Vagina (tissue), 2 donors: ENCODE results near the gene KLRD1. TPM values are rescaled to one million over a fixed set of nuclear protein-coding genes. Genes with fewer than 3 reads are reported as not detected.
"Not testable (repeated sequence)": the region's sequence is repeated elsewhere in the genome, so short reads cannot be mapped to it uniquely, and the experiment has no call there.

Experiments used
- DNase-seq, 2 donors: peaks; one replicate each; pipeline ENCODE4 v3.0.0-alpha.2; 2017; ENCODE audit errors: extremely low spot score in 2 of 2
- H3K27ac ChIP-seq: fragments of 200-600 bp; sonication (generic); one replicate; pipeline ENCODE4 v1.5.1; 2019
- H3K27me3 ChIP-seq: fragments of 200-600 bp; sonication (generic); one replicate; pipeline ENCODE4 v1.5.1; 2019
- H3K36me3 ChIP-seq, 2 donors: fragments of 200-600 bp; sonication (generic); one replicate each; pipeline ENCODE4 v1.5.1; 2017 to 2019
- H3K4me1 ChIP-seq: fragments of 200-600 bp; sonication (generic); one replicate; pipeline ENCODE4 v1.5.1; 2019
- H3K4me3 ChIP-seq, 2 donors: fragments of 200-600 bp; sonication (generic); 1 replicate in 1 of 2; 2 replicates in 1 of 2; pipeline ENCODE4 v1.5.1; 2016 to 2019
- H3K9me3 ChIP-seq: fragments of 200-600 bp; sonication (generic); one replicate; pipeline ENCODE4 v1.5.1; 2019
- CTCF ChIP-seq, 3 experiments: fragments of 450-650 bp in 2 of 3; fragments of 200-600 bp in 1 of 3; sonication (generic) in 1 of 3; IDR thresholded peaks; one replicate each; pipeline ENCODE4 v1.5.1; 2017 to 2019; ENCODE audit warnings: antibody characterized with exemption in 3 of 3, mild to moderate bottlenecking in 2 of 3, moderate library complexity in 2 of 3
- POLR2A ChIP-seq, 2 donors: fragments of 450-650 bp; IDR thresholded peaks; one replicate each; pipeline ENCODE4 v1.6.1; 2017; ENCODE audit warnings: antibody characterized with exemption in 2 of 2, mild to moderate bottlenecking in 2 of 2, moderate library complexity in 2 of 2
- POLR2AphosphoS5 ChIP-seq, 2 donors: sonication (generic); formaldehyde crosslinking; IDR thresholded peaks; one replicate each; pipeline ENCODE4 v1.9.0; 2017; ENCODE audit warnings: antibody characterized with exemption in 2 of 2, mild to moderate bottlenecking in 2 of 2, low read depth in 1 of 2; ENCODE audit not compliant: insufficient read depth in 1 of 2
- intact Hi-C: fragments of 100-400 bp; cut with DNase I; formaldehyde crosslinking; loops from one replicate; pipeline ENCODE4 v1.15.1; 2023
- total RNA-seq: library from RNA; depleted of rRNA; stranded (reverse); fragments of >200 nt; gene quantifications from one replicate; pipeline ENCODE4 v1.2.3, GENCODE V29; 2016

The KLRD1 gene
- total RNA-seq, 1 donor from 2014 or later: 4.4 TPM

- Histone ChIP-seq H3K36me3 (no peaks in the 10 kb centered on the region), H3K4me3 (peak overlapping the region; percentile 61 to 65), H3K9me3 (no peaks in the 10 kb centered on the region), H3K4me1 (peaks cover 39% of the 10 kb centered on the region), H3K27me3 (no peaks in the 10 kb centered on the region), H3K27ac (peak overlapping the region; percentile 98)
- DNase-seq: no peak
- TF ChIP-seq POLR2AphosphoS5 (IDR thresholded peaks at IDR 0.05; ENCODE audit: insufficient read depth in 1 of 2, low read depth in 1 of 2): peak in 1 of 2 donors; percentile 89
- TF ChIP-seq POLR2A (IDR thresholded peaks at IDR 0.05): no peak
- TF ChIP-seq CTCF (IDR thresholded peaks at IDR 0.05): no peak
- intact Hi-C loops: no loop called here
Measured at GRCh38 chr12:10364815-10365622, 57.3 kb downstream of the KLRD1 start.

GRCh38 chr12:10365696-10366405 lies 58.2 kb downstream of the KLRD1 start:
- Histone ChIP-seq H3K27me3 (no peaks in the 10 kb centered on the region), H3K4me1 (peaks cover 40% of the 10 kb centered on the region), H3K9me3 (no peaks in the 10 kb centered on the region), H3K4me3 (peak overlapping the region; percentile 61 to 65), H3K36me3 (no peaks in the 10 kb centered on the region), H3K27ac (peak overlapping the region; percentile 98)
- intact Hi-C loops: no loop called here
- TF ChIP-seq POLR2A (IDR thresholded peaks at IDR 0.05): no peak
- TF ChIP-seq CTCF (IDR thresholded peaks at IDR 0.05): peak in 1 of 3 experiments; percentile 5
- DNase-seq: no peak

GRCh38 chr12:10366875-10367274 lies 59.2 kb downstream of the KLRD1 start:
- no peak for DNase-seq
- Histone ChIP-seq H3K9me3 (no peaks in the 10 kb centered on the region), H3K27ac (peak overlapping the region; percentile 98), H3K4me3 (no peak overlapping the region), H3K36me3 (no peaks in the 10 kb centered on the region), H3K4me1 (peaks cover 33% of the 10 kb centered on the region), H3K27me3 (no peaks in the 10 kb centered on the region)
- intact Hi-C loops: no loop called here
- peak in 1 of 3 experiments; percentile 6 for TF ChIP-seq CTCF (IDR thresholded peaks at IDR 0.05)
- no peak for TF ChIP-seq POLR2AphosphoS5 (IDR thresholded peaks at IDR 0.05; ENCODE audit: insufficient read depth in 1 of 2, low read depth in 1 of 2)
- no peak for TF ChIP-seq POLR2A (IDR thresholded peaks at IDR 0.05)

- peak overlapping the region; percentile 98 for H3K27ac ChIP-seq
- H3K9me3 ChIP-seq, H3K27me3 ChIP-seq, H3K36me3 ChIP-seq, DNase-seq, H3K4me3 ChIP-seq, intact Hi-C loops: not testable (repeated sequence)
- peaks cover 36% of the 10 kb centered on the region for H3K4me1 ChIP-seq
Measured at GRCh38 chr12:10367714-10368113, 60.0 kb downstream of the KLRD1 start.

- H3K4me1 ChIP-seq: peaks cover 28% of the 10 kb centered on the region
- H3K9me3 ChIP-seq: no peaks in the 10 kb centered on the region
- H3K4me3 ChIP-seq: no peak overlapping the region
- H3K27ac ChIP-seq: peak overlapping the region; percentile 98
- no peak for DNase-seq
- TF ChIP-seq CTCF (IDR thresholded peaks at IDR 0.05) (no peak), POLR2A (IDR thresholded peaks at IDR 0.05) (no peak), POLR2AphosphoS5 (IDR thresholded peaks at IDR 0.05; ENCODE audit: insufficient read depth in 1 of 2, low read depth in 1 of 2) (no peak)
- H3K36me3 ChIP-seq: no peaks in the 10 kb centered on the region
- intact Hi-C loops: no loop called here
- H3K27me3 ChIP-seq: no peaks in the 10 kb centered on the region
Measured at GRCh38 chr12:10368206-10369171, 60.8 kb downstream of the KLRD1 start.
